Upper lobe of left lung (tissue), 4 donors: ENCODE data around the gene IMMP2L.

Experiments
- CTCF ChIP-seq, 6 experiments: fragments of 450-650 bp in 4 of 6; fragments of 200-600 bp in 2 of 6; sonication (generic) in 2 of 6; IDR thresholded peaks; one replicate each; pipeline ENCODE4 v1.5.1; 2016 to 2019; ENCODE audit warnings: antibody characterized with exemption in 6 of 6
- POLR2A ChIP-seq, 4 donors: fragments of 450-650 bp; IDR thresholded peaks; one replicate each; pipeline ENCODE4 v1.5.1; 2016 to 2017; ENCODE audit warnings: antibody characterized with exemption in 4 of 4, mild to moderate bottlenecking in 2 of 4
- POLR2AphosphoS5 ChIP-seq, 2 donors: sonication (generic); formaldehyde crosslinking; IDR thresholded peaks; one replicate each; pipeline ENCODE4 v1.5.1; 2017; ENCODE audit warnings: antibody characterized with exemption in 2 of 2

DNA sequence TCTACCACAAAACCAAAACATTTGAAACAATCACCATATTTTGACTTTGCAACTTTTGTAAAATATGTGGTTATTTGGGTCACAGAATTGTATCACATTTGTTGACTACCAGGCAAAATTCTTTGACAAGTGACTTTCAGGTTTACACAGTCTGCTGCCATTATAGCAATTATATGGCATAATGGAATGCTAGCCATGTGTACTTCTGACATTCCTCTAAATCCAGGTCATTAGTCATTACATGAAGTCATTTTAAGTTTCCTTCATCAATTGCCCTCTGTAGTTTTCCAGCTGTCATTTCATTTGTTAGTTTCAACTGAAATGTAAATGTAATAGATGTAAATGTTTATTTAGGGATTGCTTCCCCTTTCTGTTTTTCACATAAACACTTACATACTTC is 137.5 kb downstream of the IMMP2L start:
- TF ChIP-seq CTCF (IDR thresholded peaks at IDR 0.05) (no peak), POLR2A (IDR thresholded peaks at IDR 0.05) (no peak), POLR2AphosphoS5 (IDR thresholded peaks at IDR 0.05) (no peak)
